ENCODE data around the gene RCSD1. TPM values are rescaled to one million over a fixed set of nuclear protein-coding genes. Genes with fewer than 3 reads are reported as not detected.

The RCSD1 gene
- total and polyA plus RNA-seq, 10 of the 15 experiments (the other 5 are each of a cell fraction or from before 2014, with no cell fraction given), result 11.4 to 78.3 (median 71.6) TPM

- no peak for TF ChIP-seq YBX1 (IDR thresholded peaks at IDR 0.05)
- no peak; the same call in 1 of the 2 replicates for TF ChIP-seq RCOR1 (conservative IDR thresholded peaks at IDR 0.05; ENCODE audit: low read depth, low read length)
- TF ChIP-seq CUX1 (IDR thresholded peaks at IDR 0.05; ENCODE audit: insufficient replicate concordance, low read depth, low read length), result no peak
- peak; percentile 87 for TF ChIP-seq ZBTB40 (IDR thresholded peaks at IDR 0.05; ENCODE audit: borderline replicate concordance)
- TF ChIP-seq CEBPB (IDR thresholded peaks at IDR 0.05; ENCODE audit: borderline replicate concordance in 1 of 2, low read depth in 2 of 2, low read length in 2 of 2), result no peak
- peak; percentile 100 for TF ChIP-seq ZNF24 (IDR thresholded peaks at IDR 0.05)
- TF ChIP-seq POLR2AphosphoS2 (IDR thresholded peaks at IDR 0.05; ENCODE audit: low read depth, low read length), result no peak
- TF ChIP-seq SMC3 (IDR thresholded peaks at IDR 0.05; ENCODE audit: borderline replicate concordance, low read length), result no peak
- TF ChIP-seq KLF5 (IDR thresholded peaks at IDR 0.05; ENCODE audit: partially characterized antibody), result peak; percentile 92
- peak; percentile 27; the same call in 1 of the 2 replicates for TF ChIP-seq ATF7 (IDR thresholded peaks at IDR 0.05; ENCODE audit: low read depth)
- no peak for TF ChIP-seq RAD21 (IDR thresholded peaks at IDR 0.05; ENCODE audit: insufficient read depth, low read depth, low read length)
- TF ChIP-seq MYB (IDR thresholded peaks at IDR 0.05; ENCODE audit: borderline replicate concordance, low read depth, low read length), result no peak
- TF ChIP-seq MEF2A (IDR thresholded peaks at IDR 0.05; ENCODE audit: insufficient read depth, low read depth, low read length), result 0 out of 2 replicates have a peak, but pooled peaks have one; percentile 1
- no peak for TF ChIP-seq POU2F2 (IDR thresholded peaks at IDR 0.05; ENCODE audit: borderline replicate concordance, low read depth, low read length)
- TF ChIP-seq CBFB (IDR thresholded peaks at IDR 0.05; ENCODE audit: low read depth), result peak; percentile 76; the same call in 1 of the 2 replicates
- peak; percentile 40; the same call in 1 of the 2 replicates for TF ChIP-seq EED (IDR thresholded peaks at IDR 0.05; ENCODE audit: low read depth)
- no peak for TF ChIP-seq BMI1 (IDR thresholded peaks at IDR 0.05; ENCODE audit: borderline replicate concordance)
- TF ChIP-seq MEF2B (IDR thresholded peaks at IDR 0.05; ENCODE audit: partially characterized antibody, poor library complexity, severe bottlenecking), result no peak
- peak; percentile 81; the same call in 1 of the 2 replicates for TF ChIP-seq IRF4 (IDR thresholded peaks at IDR 0.05; ENCODE audit: low read depth, low read length)
- TF ChIP-seq ELK1 (IDR thresholded peaks at IDR 0.05; ENCODE audit: low read depth, low read length), result peak; percentile 53
Measured at GRCh38 chr1:167714439-167715156, 84.6 kb downstream of the RCSD1 start (continued).

All from GM12878 (cell line).